ENCODE data around the gene RPP40. TPM values are rescaled to one million over a fixed set of nuclear protein-coding genes. Genes with fewer than 3 reads are reported as not detected.
A peak's percentile ranks its signal among the peaks of the same experiment; 100 is the strongest.

Gene RPP40
- polyA plus RNA-seq, 4 donors: 2.2 to 10.6 (median 6.4) TPM

DNA sequence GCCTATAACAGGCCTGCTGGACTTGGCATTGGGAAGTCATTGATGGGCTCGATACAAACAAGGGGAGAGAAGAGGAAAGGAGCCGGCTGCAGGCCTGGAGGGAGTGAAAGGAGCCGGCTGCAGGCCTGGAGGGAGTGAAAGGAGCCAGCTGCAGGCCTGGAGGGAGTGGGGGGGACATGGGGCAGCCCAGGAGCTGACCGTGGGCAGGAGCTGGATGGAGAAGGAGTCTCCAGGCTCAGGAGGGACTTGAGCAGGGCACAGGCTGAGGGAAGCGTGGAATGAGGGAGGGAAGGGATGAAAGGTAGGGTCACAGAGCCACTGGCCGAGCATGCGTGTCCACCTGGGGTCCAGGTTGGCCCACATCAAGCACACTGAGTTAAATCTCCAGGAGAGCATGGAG, 32.0 kb downstream of the RPP40 start:
- FAIRE-seq: no peak
- no peak for DNase-seq
- Histone ChIP-seq H3K36me3 (ENCODE audit: control insufficient read depth in 3 of 3, insufficient read depth in 2 of 3, low read depth in 1 of 3, low read length in 3 of 3) (no peaks in the 10 kb centered on the region), H3K4me1 (ENCODE audit: control insufficient read depth in 3 of 3, insufficient read depth in 2 of 3, low read depth in 1 of 3, low read length in 2 of 3) (no peaks in the 10 kb centered on the region), H3K27me3 (ENCODE audit: control insufficient read depth in 3 of 3, insufficient read depth in 3 of 3, low read length in 3 of 3) (peaks cover 0 to 8% (median 0%) of the 10 kb centered on the region in 3 donors), H3K27ac (ENCODE audit: low read depth in 1 of 3, low read length in 2 of 3) (no peak overlapping the region), H3K9me3 (ENCODE audit: control insufficient read depth in 2 of 2, insufficient read depth in 1 of 2, low read depth in 1 of 2, low read length in 1 of 2) (no peaks in the 10 kb centered on the region), H3K4me3 (ENCODE audit: low read depth in 1 of 3, low read length in 3 of 3) (no peak overlapping the region)
- WGBS, 3 donors: 68 to 83% (median 79%) methylated on average over 7 of the region's 7 CpGs

DNA sequence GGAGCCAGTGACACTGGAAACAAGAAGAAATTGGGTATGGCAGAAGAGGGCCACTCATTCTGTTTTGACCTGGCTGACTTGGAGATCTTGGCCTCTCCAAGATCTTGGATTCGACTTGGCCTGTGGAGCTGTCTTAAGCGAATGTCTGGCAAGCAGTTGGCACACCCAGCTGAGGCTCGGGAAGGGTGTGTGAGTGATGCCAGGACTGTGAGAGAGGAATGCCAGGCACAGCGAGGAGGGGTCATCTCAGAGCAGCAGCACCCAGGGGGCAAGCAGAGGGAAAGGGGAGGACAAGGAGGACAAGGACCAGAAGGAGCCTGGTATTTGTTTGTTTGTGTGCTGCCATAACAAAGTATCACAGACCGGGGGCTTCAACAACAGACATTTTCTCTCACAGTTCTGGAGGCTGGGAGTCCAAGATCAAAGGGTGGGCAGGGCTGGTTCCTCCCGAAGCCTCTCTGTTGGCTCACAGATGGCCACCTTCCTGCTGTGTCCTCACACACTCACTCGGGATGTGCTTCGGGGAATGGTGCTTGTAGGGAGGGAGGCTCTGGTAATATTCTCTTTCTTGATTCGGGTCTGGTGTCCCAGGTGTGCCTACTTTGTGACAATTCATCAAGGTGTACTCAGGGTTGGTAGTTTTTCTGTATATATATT, 33.0 kb downstream of the RPP40 start:
- H3K9me3 ChIP-seq (ENCODE audit: control insufficient read depth in 2 of 2, insufficient read depth in 1 of 2, low read depth in 1 of 2, low read length in 1 of 2): no peaks in the 10 kb centered on the region
- DNase-seq: no peak
- FAIRE-seq: no peak
- peaks cover 0 to 8% (median 0%) of the 10 kb centered on the region in 3 donors for H3K27me3 ChIP-seq (ENCODE audit: control insufficient read depth in 3 of 3, insufficient read depth in 3 of 3, low read length in 3 of 3)
- no peak overlapping the region for H3K27ac ChIP-seq (ENCODE audit: low read depth in 1 of 3, low read length in 2 of 3)
- no peak overlapping the region for H3K4me3 ChIP-seq (ENCODE audit: low read depth in 1 of 3, low read length in 3 of 3)
- no peaks in the 10 kb centered on the region for H3K4me1 ChIP-seq (ENCODE audit: control insufficient read depth in 3 of 3, insufficient read depth in 2 of 3, low read depth in 1 of 3, low read length in 2 of 3)
- WGBS, 3 donors: 46 to 59% (median 54%) methylated on average over 9 of the region's 9 CpGs
- H3K36me3 ChIP-seq (ENCODE audit: control insufficient read depth in 3 of 3, insufficient read depth in 2 of 3, low read depth in 1 of 3, low read length in 3 of 3): no peaks in the 10 kb centered on the region

DNA sequence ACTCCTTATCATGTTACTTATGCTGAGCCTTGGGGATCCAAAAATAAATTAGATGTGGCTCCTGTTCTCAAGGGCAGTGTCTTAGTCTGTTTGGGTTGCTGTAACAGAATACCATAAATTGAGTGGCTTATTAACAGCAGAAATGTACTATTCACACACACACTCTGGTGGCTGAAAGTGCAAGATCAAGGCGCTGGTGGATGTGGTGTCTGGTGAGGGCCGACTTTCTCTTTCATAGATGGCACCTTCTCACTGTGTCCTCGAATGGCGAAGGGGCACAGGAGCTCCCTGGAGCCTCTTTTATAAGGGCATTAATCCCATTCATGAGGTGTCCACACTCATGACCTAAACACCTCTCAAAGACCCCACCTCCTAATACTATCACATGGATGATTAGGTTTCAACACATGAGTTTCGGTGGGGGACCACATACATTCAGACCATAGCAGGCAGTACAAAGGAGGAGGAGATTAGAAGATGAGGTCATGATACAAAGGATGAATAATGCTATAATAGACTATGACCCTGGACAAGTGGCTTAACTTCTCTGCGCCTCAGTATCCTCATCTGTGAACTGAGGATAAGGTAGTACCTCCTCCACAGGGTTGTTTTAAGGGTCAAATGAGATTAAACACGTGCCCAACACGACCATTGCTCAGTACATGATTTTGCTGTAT, 34.1 kb downstream of the RPP40 start:
- Histone ChIP-seq H3K4me1 (ENCODE audit: control insufficient read depth in 3 of 3, insufficient read depth in 2 of 3, low read depth in 1 of 3, low read length in 2 of 3) (no peaks in the 10 kb centered on the region), H3K9me3 (ENCODE audit: control insufficient read depth in 2 of 2, insufficient read depth in 1 of 2, low read depth in 1 of 2, low read length in 1 of 2) (no peaks in the 10 kb centered on the region), H3K36me3 (ENCODE audit: control insufficient read depth in 3 of 3, insufficient read depth in 2 of 3, low read depth in 1 of 3, low read length in 3 of 3) (no peaks in the 10 kb centered on the region), H3K27ac (ENCODE audit: low read depth in 1 of 3, low read length in 2 of 3) (no peak overlapping the region), H3K27me3 (ENCODE audit: control insufficient read depth in 3 of 3, insufficient read depth in 3 of 3, low read length in 3 of 3) (peaks cover 0 to 5% (median 0%) of the 10 kb centered on the region in 3 donors), H3K4me3 (ENCODE audit: low read depth in 1 of 3, low read length in 3 of 3) (no peak overlapping the region)
- FAIRE-seq: no peak
- no peak for DNase-seq
- WGBS, 3 donors: 82 to 92% (median 82%) methylated on average over 8 of the region's 8 CpGs

DNA sequence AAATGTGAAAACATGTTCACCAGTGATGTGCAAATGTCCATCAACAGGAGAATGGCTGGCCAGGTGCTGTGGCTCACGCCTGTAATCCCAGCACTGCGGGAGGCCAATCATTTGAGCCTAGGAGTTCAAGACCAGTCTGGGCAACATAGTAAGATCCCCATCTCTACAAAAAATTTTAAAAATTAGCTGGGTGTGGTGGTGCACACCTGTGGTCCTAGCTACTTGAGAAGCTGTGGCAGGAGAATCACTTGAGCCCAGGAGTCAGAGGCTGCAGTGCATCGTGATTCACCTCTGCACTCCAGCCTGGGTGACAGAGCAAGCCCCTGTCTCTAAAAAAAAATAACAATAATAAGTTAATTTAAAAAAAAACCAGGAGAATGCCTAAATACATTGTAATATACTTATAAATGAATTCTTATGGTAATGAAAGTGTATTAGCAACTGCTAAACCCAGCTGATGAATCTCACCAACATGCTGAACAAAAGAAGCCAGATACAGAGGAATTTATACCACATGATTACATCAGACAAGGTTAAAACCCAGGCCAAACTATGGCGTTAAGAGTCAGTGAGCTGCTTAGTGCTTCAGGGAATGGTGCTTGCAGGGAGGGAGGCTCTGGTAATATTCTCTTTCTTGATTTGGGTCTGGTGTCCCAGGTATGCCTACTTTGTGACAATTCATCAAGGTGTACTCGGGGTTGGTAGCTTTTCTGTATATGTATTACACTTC, 36.4 kb downstream of the RPP40 start:
- FAIRE-seq (no peak), DNase-seq (no peak)
- H3K36me3 ChIP-seq (ENCODE audit: control insufficient read depth in 3 of 3, insufficient read depth in 2 of 3, low read depth in 1 of 3, low read length in 3 of 3): no peaks in the 10 kb centered on the region
- WGBS, 3 donors: 77 to 87% (median 87%) methylated on average over 5 of the region's 5 CpGs
- no peaks in the 10 kb centered on the region for H3K9me3 ChIP-seq (ENCODE audit: control insufficient read depth in 2 of 2, insufficient read depth in 1 of 2, low read depth in 1 of 2, low read length in 1 of 2)
- H3K27ac ChIP-seq (ENCODE audit: low read depth in 1 of 3, low read length in 2 of 3): no peak overlapping the region
- no peaks in the 10 kb centered on the region for H3K27me3 ChIP-seq (ENCODE audit: control insufficient read depth in 3 of 3, insufficient read depth in 3 of 3, low read length in 3 of 3)
- no peak overlapping the region for H3K4me3 ChIP-seq (ENCODE audit: low read depth in 1 of 3, low read length in 3 of 3)
- no peaks in the 10 kb centered on the region for H3K4me1 ChIP-seq (ENCODE audit: control insufficient read depth in 3 of 3, insufficient read depth in 2 of 3, low read depth in 1 of 3, low read length in 2 of 3)

- no peak for FAIRE-seq
- 79 to 86% (median 84%) methylated on average over 8 of the region's 8 CpGs for WGBS, 3 donors
Observed at GRCh38 chr6:4965562-4966389, 38.1 kb downstream of the RPP40 start.

DNA sequence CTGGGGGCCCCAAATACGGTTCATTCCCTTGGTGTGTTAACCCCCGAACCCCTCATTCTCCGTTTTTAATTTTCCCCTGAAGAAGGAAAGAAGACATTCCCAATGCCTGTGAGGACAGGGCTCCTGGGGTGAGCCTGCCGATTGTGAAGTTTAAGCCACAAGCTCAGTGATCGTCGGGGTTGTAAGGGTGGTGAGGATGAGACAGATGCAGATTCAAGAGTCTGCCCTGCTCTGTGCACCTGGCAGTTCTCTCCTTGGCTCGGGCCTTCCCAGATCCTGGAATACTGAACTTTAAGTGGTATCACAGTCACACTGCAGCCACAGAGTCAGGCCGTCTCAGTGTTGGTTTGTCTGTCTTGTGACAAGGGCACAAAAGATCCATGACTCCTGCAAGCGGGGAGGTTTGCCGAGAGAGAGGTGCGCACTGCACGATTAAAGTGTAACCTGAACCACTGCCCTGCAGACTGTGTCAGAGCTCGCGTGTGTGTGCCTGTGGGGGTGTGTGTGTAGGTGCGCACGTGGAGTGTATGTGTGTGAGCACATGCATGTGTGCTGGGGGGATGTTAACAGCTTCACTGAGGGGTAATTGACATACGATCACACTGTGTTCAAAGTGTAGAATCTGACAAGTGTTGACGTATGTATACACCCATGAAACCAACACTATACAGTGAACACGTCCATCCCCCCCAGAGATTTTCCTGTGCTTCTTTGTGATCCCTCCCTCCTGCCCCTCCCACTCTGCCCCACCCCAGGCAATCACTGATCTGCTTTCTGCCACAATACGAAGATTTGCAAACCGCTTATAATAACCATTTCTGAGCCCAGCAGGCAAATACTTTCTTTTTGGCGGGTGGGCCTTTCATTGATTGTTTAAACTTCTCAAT, 38.9 kb downstream of the RPP40 start:
- no peak for FAIRE-seq
- Histone ChIP-seq H3K4me3 (ENCODE audit: low read depth in 1 of 3, low read length in 3 of 3) (no peak overlapping the region), H3K27me3 (ENCODE audit: control insufficient read depth in 3 of 3, insufficient read depth in 3 of 3, low read length in 3 of 3) (no peaks in the 10 kb centered on the region), H3K36me3 (ENCODE audit: control insufficient read depth in 3 of 3, insufficient read depth in 2 of 3, low read depth in 1 of 3, low read length in 3 of 3) (no peaks in the 10 kb centered on the region), H3K4me1 (ENCODE audit: control insufficient read depth in 3 of 3, insufficient read depth in 2 of 3, low read depth in 1 of 3, low read length in 2 of 3) (no peaks in the 10 kb centered on the region), H3K9me3 (ENCODE audit: control insufficient read depth in 2 of 2, insufficient read depth in 1 of 2, low read depth in 1 of 2, low read length in 1 of 2) (no peaks in the 10 kb centered on the region), H3K27ac (ENCODE audit: low read depth in 1 of 3, low read length in 2 of 3) (no peak overlapping the region)
- 69 to 77% (median 69%) methylated on average over 22 of the region's 22 CpGs for WGBS, 3 donors
- DNase-seq: peak in 1 of 2 donors; percentile 11

More at GRCh38 chr6:4965562-4966389, 38.1 kb downstream of the RPP40 start:
- no peaks in the 10 kb centered on the region for H3K27me3 ChIP-seq (ENCODE audit: control insufficient read depth in 3 of 3, insufficient read depth in 3 of 3, low read length in 3 of 3)
- H3K36me3 ChIP-seq (ENCODE audit: control insufficient read depth in 3 of 3, insufficient read depth in 2 of 3, low read depth in 1 of 3, low read length in 3 of 3): no peaks in the 10 kb centered on the region
- no peak overlapping the region for H3K27ac ChIP-seq (ENCODE audit: low read depth in 1 of 3, low read length in 2 of 3)
- H3K9me3 ChIP-seq (ENCODE audit: control insufficient read depth in 2 of 2, insufficient read depth in 1 of 2, low read depth in 1 of 2, low read length in 1 of 2): no peaks in the 10 kb centered on the region
- no peaks in the 10 kb centered on the region for H3K4me1 ChIP-seq (ENCODE audit: control insufficient read depth in 3 of 3, insufficient read depth in 2 of 3, low read depth in 1 of 3, low read length in 2 of 3)
- DNase-seq: no peak
- no peak overlapping the region for H3K4me3 ChIP-seq (ENCODE audit: low read depth in 1 of 3, low read length in 3 of 3)

DNA sequence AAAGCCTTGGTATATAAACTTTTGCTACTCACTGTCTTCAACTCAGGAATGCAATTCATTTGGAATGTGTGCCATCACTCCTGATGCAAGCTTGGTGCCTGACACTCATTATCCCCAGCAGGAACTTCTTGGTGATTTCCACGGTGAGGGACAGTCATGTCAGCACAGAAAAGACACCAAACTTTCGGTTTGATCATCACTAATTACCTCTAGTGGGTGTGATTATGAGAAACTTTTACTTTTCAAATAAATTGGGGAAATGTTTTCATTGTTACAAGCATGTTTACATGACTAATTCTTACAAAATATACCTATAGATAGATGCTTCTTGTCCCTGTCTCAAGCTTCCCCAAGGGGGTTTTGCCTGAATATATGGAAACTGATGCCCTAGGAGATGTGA, 40.9 kb downstream of the RPP40 start:
- Histone ChIP-seq H3K4me3 (ENCODE audit: low read depth in 1 of 3, low read length in 3 of 3) (no peak overlapping the region), H3K36me3 (ENCODE audit: control insufficient read depth in 3 of 3, insufficient read depth in 2 of 3, low read depth in 1 of 3, low read length in 3 of 3) (no peaks in the 10 kb centered on the region), H3K27ac (ENCODE audit: low read depth in 1 of 3, low read length in 2 of 3) (no peak overlapping the region), H3K27me3 (ENCODE audit: control insufficient read depth in 3 of 3, insufficient read depth in 3 of 3, low read length in 3 of 3) (no peaks in the 10 kb centered on the region), H3K9me3 (ENCODE audit: control insufficient read depth in 2 of 2, insufficient read depth in 1 of 2, low read depth in 1 of 2, low read length in 1 of 2) (no peaks in the 10 kb centered on the region), H3K4me1 (ENCODE audit: control insufficient read depth in 3 of 3, insufficient read depth in 2 of 3, low read depth in 1 of 3, low read length in 2 of 3) (no peaks in the 10 kb centered on the region)
- FAIRE-seq (no peak), DNase-seq (no peak)
- 54 to 71% (median 71%) methylated on average over 2 of the region's 2 CpGs for WGBS, 3 donors
